ENCODE results near the gene ANKK1. TPM values are rescaled to one million over a fixed set of nuclear protein-coding genes. Genes with fewer than 3 reads are reported as not detected.

ANKK1 gene
- total and polyA plus RNA-seq, 9 of the 15 experiments (the other 6 are each of a cell fraction or from before 2014, with no cell fraction given) = not detected

GRCh38 chr11:113382121-113382520 is 5.5 kb upstream of the ANKK1 start (continued):
- TF ChIP-seq, protein P1, sequence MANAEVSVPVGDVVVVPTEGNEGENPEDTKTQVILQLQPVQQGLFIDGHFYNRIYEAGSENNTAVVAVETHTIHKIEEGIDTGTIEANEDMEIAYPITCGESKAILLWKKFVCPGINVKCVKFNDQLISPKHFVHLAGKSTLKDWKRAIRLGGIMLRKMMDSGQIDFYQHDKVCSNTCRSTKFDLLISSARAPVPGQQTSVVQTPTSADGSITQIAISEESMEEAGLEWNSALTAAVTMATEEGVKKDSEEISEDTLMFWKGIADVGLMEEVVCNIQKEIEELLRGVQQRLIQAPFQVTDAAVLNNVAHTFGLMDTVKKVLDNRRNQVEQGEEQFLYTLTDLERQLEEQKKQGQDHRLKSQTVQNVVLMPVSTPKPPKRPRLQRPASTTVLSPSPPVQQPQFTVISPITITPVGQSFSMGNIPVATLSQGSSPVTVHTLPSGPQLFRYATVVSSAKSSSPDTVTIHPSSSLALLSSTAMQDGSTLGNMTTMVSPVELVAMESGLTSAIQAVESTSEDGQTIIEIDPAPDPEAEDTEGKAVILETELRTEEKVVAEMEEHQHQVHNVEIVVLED (CRISPR knock-in tag; IDR thresholded peaks at IDR 0.05) = no peak
- TF ChIP-seq SNRNP70 (optimal IDR thresholded peaks at IDR 0.05; ENCODE audit: low read depth, low read length) = no peak
- TF ChIP-seq ZNF354B (CRISPR knock-in tag; IDR thresholded peaks at IDR 0.05) = no peak

DNA sequence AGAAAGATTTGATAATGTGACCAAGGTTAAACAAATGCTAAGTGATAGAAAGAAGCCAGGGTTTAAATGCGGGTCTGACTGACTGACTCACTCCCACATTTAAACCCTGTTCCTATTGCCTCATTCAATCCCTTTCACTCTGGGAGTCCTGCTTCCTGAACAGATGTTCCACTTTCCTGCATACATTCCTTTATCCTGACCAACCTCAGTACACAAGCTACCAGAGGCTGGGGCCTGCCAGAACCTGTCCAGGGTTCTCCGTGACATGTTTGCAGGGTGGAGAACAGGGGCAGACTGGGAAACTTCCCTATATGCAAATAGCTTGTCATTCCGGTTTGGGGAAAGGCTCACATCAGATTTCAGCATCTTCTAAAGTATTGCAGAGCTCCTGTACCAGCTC is 3.0 kb upstream of the ANKK1 start:
- intact Hi-C loops (cut with micrococcal nuclease) (no loop called here), in situ Hi-C loops (cut with MboI) (no loop called here)
- no peaks in the 10 kb centered on the region for H3K9me3 ChIP-seq (replicated peaks; ENCODE audit: control insufficient read depth, insufficient read depth, low read depth, low read length)
- no peak overlapping the region for H2AFZ ChIP-seq (ENCODE audit: low read depth, low read length)
- POLR2A ChIA-PET = interaction anchor here (0.7 kb wide), 1 partner anchor 9 kb away, joined by 3 read pairs; no protein-coding TSS in a partner anchor
- CTCF ChIA-PET (ENCODE audit: low intra/inter-chr PET ratio) = no interaction called here
- no peak overlapping the region for H3K4me2 ChIP-seq (ENCODE audit: insufficient read depth, low read length)
- H3K4me3 ChIP-seq = no peak overlapping the region
- no TSS peak for BruUV-seq (replicated peaks)
- peaks cover 7 to 26% of the 10 kb centered on the region in 2 experiments; a peak in 4 of 5 replicates for H3K27me3 ChIP-seq (ENCODE audit: control insufficient read depth in 2 of 2, insufficient read depth in 2 of 2, low read length in 2 of 2)
- FAIRE-seq (no peak), DNase-seq (ENCODE audit: extremely low read depth in 1 of 4, low spot score in 3 of 4) (no peak), ATAC-seq (no peak)
- no peaks in the 10 kb centered on the region for H4K20me1 ChIP-seq (replicated peaks; ENCODE audit: control insufficient read depth, insufficient read depth, low read length)
- no peaks in the 10 kb centered on the region for H3K36me3 ChIP-seq (ENCODE audit: control insufficient read depth, insufficient read depth, low read length)
- H3K9me1 ChIP-seq (ENCODE audit: control insufficient read depth, insufficient read depth, low read length) = no peaks in the 10 kb centered on the region
- no peak overlapping the region for H3K27ac ChIP-seq (ENCODE audit: extremely low read depth, low read depth, low read length)
- H3K79me2 ChIP-seq (ENCODE audit: control insufficient read depth, insufficient read depth, low read length) = no peaks in the 10 kb centered on the region
- 0% methylated on average over 3 of the region's 3 CpGs for WGBS (ENCODE audit: insufficient coverage, low coverage, missing lambda C conversion rate)
- peaks cover 0 to 7% of the 10 kb centered on the region in 2 experiments; a peak in 1 of 5 replicates for H3K4me1 ChIP-seq (replicated peaks in 1 of 2; ENCODE audit: control insufficient read depth in 2 of 2, insufficient read depth in 2 of 2, low read length in 2 of 2)
- H3K9ac ChIP-seq (ENCODE audit: insufficient read depth in 1 of 2, low read depth in 2 of 2, low read length in 2 of 2) = no peak overlapping the region
- TF ChIP-seq, protein P2, sequence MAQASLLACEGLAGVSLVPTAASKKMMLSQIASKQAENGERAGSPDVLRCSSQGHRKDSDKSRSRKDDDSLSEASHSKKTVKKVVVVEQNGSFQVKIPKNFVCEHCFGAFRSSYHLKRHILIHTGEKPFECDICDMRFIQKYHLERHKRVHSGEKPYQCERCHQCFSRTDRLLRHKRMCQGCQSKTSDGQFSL (CRISPR knock-in tag; IDR thresholded peaks at IDR 0.05) = no peak
- TF ChIP-seq, protein P2 (tag; IDR thresholded peaks at IDR 0.05) = no peak
